ENCODE data around the gene CMSS1.

CMSS1 gene

DNA sequence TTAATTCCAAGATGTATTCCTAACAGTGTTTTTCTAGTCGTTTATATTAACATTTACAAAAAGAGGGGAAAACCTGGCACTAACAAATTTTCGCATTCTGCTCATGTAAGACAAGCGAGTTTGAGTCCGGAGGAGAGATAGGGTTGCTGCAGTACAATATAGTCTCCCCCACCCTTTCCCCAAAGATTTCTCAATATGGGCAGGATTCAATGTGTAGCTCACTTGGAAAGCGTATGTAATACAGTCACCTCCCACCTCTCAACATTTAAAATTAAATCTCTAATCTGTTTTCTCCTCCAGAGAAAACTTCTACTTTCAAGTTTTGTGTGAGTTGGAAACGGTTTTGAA lies 57.9 kb downstream of the CMSS1 start:
- DNase-seq (ENCODE audit: low spot score): no peak

DNA sequence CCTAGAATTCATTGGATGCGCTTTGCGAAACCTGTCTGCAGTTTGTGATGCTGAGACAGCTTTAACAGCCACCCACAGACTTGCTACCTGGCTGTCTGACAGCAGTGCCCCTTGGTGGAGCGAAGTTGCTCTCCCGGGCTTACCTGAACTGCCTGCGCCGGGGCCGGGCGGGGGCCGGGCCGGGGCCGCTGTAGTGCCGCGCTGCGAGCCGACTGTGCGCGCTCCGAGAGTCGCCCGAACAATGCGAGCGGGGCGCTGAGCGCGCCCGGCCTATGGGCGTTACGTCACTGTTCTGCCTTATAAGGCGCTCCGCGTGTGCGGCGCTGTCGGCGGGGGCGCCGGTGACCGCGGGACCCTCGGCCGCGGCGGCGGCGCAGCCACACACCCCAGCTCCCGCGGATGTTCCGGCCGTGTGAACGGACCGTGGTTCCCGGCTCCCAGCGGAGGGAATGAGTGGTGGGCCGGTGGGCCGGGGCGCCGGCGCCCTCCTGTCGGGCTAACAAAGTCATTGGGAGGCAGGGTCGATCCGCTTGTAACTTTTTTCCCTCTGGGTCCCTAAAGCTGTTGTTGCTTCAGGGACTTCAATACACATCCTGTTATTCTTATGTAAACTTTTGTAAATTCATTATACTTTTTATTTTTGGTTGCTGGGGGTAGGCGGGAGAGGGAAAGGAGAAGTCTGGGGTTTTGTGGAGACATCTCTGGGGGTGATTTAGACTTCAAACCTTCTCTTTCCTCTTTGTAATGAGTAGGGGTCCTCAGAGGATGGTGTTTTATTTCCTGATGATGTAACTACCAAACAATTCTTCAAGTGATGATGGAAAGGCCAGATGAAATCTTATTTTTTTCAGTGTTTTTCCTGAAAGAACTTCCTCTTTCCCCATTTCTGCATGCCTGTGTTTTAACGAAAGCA lies 58.5 kb downstream of the CMSS1 start:
- DNase-seq (ENCODE audit: low spot score): peak; percentile 56

DNA sequence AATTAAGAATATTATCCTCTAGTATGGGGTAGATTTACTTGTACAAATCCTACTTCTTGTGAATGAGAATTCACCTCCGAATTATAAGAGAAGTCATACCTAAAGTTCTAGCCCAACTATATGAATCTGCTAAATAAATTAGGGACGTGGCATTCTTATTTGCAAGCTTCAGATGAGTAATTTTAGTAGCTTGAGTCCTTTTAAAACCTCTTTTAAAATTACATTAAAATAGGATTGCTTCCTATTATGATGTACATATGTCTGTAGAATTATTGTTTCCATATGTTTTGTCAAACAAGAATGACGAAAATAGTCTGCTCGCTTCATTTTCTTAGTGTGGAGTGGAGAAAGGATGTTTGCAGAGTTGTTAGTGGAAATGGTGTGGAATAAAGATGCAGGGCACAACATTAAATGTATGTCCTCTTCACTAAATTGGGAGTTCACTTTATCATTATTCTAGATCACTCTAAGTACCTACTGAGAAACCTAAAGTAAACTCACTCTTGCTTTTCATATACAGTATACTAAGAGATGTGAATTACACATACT lies 59.4 kb downstream of the CMSS1 start:
- no peak for DNase-seq (ENCODE audit: low spot score)

DNA sequence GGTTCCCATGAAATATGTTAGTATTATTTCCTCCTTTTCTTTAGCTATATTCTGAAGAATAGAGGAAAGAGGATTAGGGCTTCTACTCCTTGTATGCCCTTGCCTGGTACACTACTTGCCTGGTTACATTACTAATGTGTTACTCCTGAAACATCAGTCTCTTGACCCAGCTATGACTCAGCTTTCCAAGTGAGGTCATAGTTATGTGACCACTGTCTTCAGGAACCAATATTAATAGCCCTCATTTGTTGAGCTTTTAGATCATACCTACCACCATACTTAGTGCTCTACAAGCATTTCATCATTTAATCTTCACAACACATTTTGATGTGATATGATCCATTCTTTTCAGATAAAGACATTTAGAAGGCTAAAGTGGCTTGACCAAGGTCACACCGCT lies 60.3 kb downstream of the CMSS1 start:
- no peak for DNase-seq (ENCODE audit: low spot score)

DNA sequence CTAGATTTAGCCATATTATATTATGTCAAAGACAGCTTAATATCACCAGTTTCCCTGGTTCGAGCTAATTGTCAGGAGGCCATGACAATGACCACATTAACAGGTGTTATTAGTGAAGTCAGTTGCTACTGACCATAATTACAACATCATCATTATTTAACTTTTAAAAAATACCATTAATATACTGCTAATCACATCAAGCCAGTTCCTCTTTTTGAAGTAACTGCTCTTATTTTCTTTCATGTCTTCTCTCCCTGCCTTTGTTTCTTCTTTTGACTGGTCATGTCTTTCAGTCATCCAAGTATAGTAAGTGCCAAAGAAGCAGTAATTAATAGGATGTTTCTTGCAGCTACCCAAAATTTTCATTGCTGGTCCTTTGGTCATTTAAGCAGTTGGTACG lies 61.6 kb downstream of the CMSS1 start:
- no peak for DNase-seq (ENCODE audit: low spot score)

DNA sequence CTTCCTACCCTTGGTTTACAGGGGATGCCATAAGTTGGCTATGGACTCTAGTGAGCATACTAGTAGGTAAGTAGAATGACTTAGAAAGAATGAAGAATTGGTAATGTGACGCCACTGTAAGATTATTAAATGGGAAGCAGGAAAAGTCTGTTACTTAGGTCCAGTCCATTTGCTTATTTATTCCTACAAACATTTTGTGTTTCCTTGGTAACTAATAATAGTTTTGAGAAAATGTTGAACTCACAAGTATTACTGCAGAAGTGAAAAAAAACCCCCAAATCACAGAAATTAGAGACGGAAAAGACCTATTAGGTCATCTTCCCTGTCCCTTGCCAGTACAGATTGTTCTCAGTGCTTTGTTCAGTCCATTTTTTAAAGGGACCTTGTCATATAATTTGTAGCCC lies 63.5 kb downstream of the CMSS1 start:
- DNase-seq (ENCODE audit: low spot score): no peak

DNA sequence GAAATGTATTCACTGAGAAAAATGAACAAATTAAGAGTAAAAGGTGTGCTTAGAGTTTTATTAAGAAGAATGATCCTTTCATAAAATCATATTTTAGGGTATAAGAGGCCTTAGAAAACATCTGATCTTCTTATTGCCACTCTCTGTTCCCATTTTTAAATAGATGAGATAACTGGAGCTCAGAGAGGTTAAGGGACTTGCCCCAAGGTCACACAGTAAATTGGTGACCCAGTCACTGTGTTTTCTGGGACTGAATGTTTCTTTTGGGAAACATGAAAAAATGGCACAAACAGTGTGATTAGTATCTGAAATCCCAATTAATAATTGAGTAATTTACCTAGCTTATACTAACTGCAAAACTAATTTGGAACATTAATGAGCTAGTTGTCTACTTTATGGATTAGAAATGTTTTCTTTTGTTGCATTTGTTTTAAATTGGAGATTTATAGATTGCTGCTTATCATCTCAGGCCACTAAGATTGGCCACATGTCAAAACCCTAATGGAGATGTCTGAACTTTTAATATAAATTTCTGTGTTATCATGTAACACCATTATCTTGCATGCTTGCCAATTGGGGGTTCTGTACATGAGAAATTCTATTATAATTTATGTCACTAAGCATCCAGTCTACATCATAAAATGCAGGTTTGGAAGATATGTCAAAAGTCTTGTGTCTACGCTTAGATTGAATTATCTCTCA lies 64.9 kb downstream of the CMSS1 start:
- DNase-seq (ENCODE audit: low spot score): no peak

DNA sequence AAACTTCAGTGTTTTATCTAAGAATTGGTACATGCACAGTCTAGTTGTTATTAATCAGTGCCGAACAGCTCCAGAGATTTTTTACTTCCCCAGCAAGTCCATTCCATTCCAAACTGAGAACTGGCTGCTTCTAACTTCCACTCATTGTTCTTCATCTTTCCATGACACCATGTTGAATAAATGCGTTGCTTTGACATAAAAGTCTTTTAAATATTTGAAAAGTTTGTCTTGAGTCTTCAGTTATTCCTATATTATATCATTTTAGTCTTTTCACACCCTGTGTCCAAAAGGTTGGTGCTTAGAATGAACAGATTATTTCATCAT lies 65.4 kb downstream of the CMSS1 start:
- no peak for DNase-seq (ENCODE audit: low spot score)

DNA sequence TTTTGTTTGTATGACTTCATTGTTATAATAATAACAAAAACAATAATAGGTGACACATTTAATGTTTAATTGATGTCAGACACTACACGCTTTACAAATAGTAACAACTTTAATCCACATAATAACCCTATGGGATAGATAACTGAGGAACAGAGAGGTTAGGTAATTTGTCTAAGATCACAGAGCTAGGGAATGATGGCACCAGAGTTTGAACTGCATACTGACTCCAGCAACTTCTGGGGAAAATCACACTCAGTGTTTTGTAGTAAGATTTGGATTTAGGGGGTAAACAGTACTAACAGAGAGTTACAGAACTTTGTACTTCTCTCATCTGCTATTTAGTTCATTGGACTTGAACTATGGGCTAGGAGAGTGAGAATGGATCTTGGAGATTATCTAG lies 66.0 kb downstream of the CMSS1 start:
- DNase-seq (ENCODE audit: low spot score): no peak

DNA sequence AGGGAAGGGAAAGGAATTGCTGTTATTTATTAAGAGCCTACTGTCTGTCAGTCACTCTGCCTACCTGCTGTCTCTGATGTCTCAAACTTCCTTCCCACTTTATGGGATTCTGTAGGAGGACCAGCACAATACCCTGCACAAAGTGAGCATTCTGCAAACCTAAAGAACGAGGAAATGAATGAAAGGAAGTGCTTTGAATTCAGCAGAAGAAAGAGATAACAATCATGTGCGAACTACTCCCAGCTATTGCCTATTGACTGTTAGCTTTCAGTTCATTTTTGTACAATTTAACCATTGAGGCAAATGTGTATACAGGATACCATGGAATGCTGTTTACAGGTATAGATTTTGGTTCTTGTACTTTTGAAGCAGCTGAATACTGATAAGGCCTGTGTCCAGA lies 66.8 kb downstream of the CMSS1 start:
- peak; percentile 65 for DNase-seq (ENCODE audit: low spot score)

DNA sequence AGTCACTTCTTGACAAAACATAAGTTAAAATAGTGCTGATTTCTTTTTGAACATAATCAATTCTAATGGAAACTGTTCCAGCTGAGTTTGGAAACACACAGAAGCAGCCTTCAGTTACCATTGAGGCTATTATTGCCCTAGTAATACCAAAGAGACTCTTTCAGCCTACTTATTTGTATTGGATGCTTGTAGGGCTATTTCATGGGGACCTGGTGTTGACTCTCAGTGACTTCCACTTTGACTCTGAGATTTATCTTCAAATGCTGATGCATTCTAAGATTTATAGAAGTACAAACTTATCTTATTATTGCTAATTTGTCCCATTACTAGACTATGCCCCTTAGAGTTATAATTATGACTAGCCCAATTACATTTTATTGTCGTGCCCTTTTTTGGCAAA lies 67.4 kb downstream of the CMSS1 start:
- no peak for DNase-seq (ENCODE audit: low spot score)

DNA sequence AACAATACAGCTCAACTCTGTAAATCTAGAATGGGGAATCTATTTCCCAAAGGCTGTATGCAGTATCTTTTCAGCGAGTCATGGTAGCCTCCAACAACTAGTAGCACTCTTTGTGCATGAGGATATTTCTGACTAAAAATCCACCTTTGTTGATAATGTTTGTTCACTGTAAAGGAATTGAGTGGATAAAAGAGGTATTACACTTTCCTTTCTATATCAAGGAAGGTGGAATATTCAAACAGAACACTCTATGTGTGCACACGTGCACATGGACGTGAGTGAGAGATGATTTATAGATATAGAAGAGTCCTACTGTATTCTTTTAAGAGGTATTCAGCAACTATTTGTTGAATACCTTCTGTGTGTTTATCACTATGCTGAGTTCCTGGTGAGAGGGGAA lies 68.2 kb downstream of the CMSS1 start:
- no peak for DNase-seq (ENCODE audit: low spot score)

DNA sequence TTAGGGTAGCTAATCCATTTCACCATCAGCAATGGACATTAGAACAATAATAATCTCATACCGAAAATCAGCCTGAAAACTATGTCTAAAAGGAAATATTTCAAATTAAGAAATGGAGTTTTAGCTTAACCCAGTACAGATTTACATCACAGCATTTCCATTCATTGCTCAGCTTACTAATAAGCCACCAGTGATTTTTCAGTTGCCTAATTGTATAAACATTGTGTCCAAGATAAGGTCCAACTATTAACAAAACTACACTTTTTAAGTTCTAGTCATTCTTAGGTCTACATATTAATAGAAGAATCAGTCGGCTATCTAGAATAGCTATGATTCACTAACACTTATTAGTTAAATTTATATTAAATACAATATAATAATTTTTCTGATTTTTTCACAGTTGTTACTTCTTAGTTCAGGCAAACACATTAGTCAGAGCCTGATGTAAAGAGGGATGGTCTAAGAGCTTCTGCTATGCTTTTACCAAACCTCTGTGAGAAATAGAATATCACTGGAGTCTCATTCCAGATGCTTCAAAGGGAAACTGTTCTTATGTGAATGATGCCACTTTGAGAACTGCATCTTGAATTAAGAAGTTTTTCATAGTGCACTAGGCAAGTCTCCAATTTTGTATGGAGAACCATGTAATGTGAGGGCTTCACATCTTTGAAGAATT lies 74.1 kb downstream of the CMSS1 start:
- no peak for DNase-seq (ENCODE audit: low spot score)

DNA sequence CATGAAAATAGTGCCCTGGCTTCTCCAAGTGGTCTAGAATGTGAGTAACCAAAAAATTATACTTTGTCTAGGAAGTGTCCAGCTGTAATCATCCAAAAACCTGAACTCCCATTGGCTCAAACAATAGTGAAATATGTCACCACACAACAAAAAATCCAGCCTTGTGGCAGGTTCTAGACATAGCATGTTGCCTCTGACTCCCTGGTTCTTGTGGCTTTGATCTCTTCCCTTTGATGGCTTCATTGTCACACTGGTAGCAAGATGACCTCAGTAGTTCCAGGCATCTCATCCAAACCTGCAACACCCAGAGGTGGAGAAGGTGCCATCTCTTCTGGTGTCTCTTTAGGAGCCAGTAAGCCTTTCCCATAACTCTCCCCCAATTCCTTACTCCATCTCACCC lies 74.7 kb downstream of the CMSS1 start:
- no peak for DNase-seq (ENCODE audit: low spot score)

DNA sequence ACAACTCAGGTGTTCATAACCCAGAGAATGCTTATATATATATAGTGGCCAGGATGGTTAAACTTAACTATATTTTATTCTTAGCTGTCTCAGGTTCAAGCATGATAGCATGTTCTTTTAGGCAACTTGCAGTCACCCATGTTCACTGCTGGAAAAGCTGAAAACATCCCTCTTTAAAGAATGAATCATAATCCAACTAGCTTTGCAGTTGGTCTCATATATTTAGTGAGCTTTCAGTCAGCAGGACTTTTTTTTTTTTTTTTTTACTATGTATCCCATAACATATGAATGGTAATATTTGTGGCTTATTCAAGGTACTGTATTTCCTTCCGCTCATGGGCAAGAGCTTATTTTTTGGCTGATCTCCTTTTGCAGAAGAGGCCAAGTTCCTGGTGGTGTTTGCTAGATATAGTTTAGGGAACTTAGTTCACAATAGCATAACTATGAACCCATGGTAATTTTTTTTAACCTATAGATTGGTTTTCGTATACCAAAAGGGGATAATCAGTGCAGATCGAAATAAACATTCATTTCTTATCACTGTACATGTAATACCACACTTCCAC lies 77.6 kb downstream of the CMSS1 start:
- DNase-seq (ENCODE audit: low spot score): no peak

DNA sequence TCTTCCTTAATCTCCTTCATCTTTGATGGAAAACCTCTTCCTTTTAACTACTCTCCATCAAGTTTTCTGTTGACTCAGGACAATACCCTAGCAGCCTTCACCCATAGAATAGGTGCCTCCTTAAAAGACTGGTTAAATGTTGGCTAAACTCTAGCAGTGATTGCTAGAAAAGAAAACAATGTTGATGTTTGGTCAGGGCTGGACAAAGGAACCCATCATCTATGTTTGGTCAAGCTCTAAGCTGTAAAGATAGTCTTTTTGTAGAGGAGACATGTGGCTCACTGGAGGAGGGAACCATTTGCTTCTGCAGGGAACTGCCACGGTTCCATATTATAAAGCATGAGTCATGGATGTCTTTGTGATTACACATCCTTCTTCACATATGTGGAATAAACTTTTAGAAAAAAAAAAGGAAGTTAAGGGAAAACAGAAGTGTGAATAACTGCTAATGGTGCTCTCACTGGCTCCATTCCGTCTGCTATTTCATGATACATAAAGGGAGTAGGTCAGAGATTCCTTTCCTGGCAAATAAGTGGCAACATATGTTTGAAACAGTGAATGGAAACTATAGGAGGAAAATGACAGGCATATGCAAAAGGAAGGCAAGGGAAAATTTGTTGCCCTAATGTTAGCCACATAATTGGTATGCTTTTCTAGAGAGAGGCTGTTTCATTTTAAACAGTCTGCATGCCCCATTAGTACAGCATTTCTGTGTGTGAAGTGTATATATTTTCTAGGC lies 78.2 kb downstream of the CMSS1 start:
- DNase-seq (ENCODE audit: low spot score): no peak

DNA sequence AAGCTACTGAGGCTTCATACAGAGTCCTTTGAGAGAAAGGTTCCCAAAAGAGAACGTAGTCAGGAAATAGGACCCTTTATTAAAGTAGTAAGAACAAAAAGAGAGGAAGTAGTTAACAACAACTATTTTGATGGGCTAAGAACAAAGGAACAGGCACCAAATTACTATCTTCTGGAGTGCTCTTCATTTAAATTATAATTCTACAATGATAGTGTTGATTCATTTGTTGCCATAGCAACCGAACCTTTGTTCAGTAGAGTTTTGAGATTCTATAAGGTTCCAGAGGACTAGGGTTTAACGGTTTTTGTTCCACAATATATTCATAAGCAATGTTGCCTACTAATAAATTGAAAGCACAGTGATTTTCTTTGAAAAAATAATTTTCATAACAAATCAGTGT lies 78.8 kb downstream of the CMSS1 start:
- DNase-seq (ENCODE audit: low spot score): no peak

DNA sequence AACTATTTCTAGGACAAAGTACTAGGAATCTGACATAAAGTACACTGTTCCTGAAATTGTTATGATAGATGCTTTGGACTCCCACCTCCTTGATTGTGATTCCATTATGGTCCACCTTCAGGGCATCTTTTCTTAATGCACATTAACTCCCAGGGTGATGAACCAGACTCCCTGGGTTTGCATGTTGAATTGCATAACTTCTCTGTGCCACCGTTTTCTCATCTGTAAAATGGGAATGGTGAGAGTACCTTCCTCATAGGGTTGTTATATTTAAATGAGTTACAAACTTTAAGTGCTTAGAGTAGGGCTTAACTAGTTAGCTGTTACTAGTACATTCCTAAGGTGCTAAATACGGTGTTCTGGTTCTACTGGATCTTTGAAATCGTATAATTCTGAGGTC lies 81.9 kb downstream of the CMSS1 start:
- DNase-seq (ENCODE audit: low spot score): no peak

DNA sequence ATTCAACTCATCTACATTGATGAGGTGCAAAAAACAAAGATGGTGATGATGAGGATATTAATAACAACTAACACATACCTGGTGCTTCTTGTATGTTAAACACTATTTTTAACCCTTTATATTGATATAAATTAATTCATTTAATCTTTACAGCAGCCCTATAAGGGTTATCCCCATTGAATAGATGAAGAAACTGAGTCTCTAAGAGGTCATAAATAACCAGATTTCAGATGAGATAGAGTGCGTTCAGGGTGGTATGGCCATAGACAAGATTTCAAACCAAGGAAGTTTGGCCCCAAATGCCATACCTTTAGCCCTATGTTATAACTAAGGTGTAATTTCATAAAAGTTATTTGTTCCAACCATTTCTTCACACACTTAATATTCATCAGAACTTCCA lies 82.6 kb downstream of the CMSS1 start:
- no peak for DNase-seq (ENCODE audit: low spot score)

DNA sequence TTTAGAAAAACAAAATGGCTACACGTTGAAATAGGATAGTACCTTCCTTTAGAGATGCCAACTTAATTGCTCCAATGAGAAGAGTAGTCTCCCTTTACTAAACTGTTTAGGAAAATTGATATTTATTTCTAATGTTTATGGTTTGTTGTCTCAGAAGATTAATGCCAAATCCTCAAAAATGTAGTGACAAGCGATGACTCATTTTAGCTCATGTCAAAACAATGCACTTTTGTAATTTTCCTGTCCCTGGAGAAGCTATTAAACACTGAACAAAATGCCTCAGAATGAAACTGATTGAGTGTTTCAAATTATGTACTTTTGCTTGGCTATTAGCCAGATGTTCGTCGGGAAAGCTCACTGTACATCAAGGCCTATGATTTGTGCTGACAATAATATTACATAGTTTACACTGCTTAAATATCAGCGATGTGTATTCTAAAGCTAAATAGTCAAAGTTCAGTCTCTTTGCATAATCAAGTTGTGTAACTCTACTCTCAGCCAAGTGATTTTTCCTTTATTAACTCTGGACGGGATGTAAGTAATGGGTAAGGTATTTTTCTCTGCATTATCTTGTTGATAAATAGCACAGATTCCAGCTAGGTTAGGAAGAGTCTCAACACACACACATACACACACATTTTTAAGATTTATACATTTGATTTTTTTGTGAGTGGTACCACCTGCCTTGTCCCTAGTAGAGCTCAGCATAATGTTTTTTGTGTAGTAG lies 83.7 kb downstream of the CMSS1 start:
- DNase-seq (ENCODE audit: low spot score): no peak

DNA sequence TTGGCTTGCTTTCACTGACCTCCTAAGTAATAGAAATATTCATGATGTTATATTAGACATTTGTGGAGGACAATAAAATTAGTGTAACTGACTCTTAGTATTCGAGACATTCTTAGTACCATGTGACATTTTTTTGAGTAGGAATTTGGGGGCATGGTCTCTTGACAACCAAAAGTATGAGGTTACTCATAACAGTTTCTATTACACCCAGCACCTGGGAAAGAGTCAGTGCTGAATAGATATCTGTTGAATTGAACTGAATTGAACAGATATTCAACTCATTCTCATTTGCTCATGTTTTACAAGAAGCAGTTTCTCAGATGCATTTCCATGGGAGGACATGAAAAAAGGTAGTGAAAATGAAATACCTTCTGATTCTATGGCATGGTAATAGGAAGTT lies 84.4 kb downstream of the CMSS1 start:
- no peak for DNase-seq (ENCODE audit: low spot score)
